Central memory CD4-positive, alpha-beta T cell (primary cell): Measurements from ENCODE around the gene KCNT1.
"Not testable (repeated sequence)": the region's sequence is repeated elsewhere in the genome, so short reads cannot be mapped to it uniquely, and the experiment has no call there.

Source experiments
- DNase-seq: peaks from one replicate; pipeline ENCODE4 v3.0.0; 2022
- total RNA-seq, 3 experiments: gene quantifications; one replicate each; lab custom pipeline; 2026; lab: John Stamatoyannopoulos, UW

The KCNT1 gene
- total RNA-seq, result 0 to 0.05 (median 0) reads per million in 3 experiments

GRCh38 chr9:135701959-135702721, at the start of gene KCNT1:
KCNT1 (plus strand) TSS chr9:135702185; CDS start chr9:135702259, 74 bp downstream.
- DNase-seq, result peak; percentile 17

- no peak for DNase-seq
Measured at GRCh38 chr9:135655317-135655716, 46.7 kb upstream of the KCNT1 start.

GRCh38 chr9:135657416-135657815, 44.6 kb upstream of the KCNT1 start:
- no peak for DNase-seq

- no peak for DNase-seq
Measured at GRCh38 chr9:135659252-135659651, 42.7 kb upstream of the KCNT1 start.

- no peak for DNase-seq
Measured at GRCh38 chr9:135660407-135660806, 41.6 kb upstream of the KCNT1 start.

GRCh38 chr9:135661816-135662560, 40.0 kb upstream of the KCNT1 start:
- no peak for DNase-seq

- no peak for DNase-seq
Measured at GRCh38 chr9:135662758-135663450, 39.1 kb upstream of the KCNT1 start, which contains the start of gene LCN9. LCN9 (plus strand) TSS chr9:135663309; CDS start chr9:135663322, 13 bp downstream.

- no peak for DNase-seq
Measured at GRCh38 chr9:135663451-135663770, 38.6 kb upstream of the KCNT1 start.

GRCh38 chr9:135663857-135664256, 38.1 kb upstream of the KCNT1 start:
- DNase-seq, result no peak

GRCh38 chr9:135664266-135664665, 37.7 kb upstream of the KCNT1 start:
- no peak for DNase-seq

- no peak for DNase-seq
Measured at GRCh38 chr9:135664801-135665794, 36.9 kb upstream of the KCNT1 start.

GRCh38 chr9:135665795-135666189, 36.2 kb upstream of the KCNT1 start:
- no peak for DNase-seq

- no peak for DNase-seq
Measured at GRCh38 chr9:135666534-135667462, 35.2 kb upstream of the KCNT1 start.

GRCh38 chr9:135667463-135668001, 34.5 kb upstream of the KCNT1 start:
- DNase-seq, result no peak

- not testable (repeated sequence) for DNase-seq
Measured at GRCh38 chr9:135669018-135669417, 33.0 kb upstream of the KCNT1 start.

- DNase-seq, result no peak
Measured at GRCh38 chr9:135669616-135670285, 32.2 kb upstream of the KCNT1 start.

GRCh38 chr9:135670721-135671590, 31.0 kb upstream of the KCNT1 start:
- no peak for DNase-seq

GRCh38 chr9:135671591-135672041, 30.4 kb upstream of the KCNT1 start:
- no peak for DNase-seq

GRCh38 chr9:135672786-135673185, 29.2 kb upstream of the KCNT1 start:
- not testable (repeated sequence) for DNase-seq
